ENCODE data around the gene RPL31. TPM values are rescaled to one million over a fixed set of nuclear protein-coding genes. Genes with fewer than 3 reads are reported as not detected.

The RPL31 gene
- total RNA-seq, 1 donor from 2014 or later, result 1,437 TPM

- DNase-seq (ENCODE audit: low read depth), result no peak
- TF ChIP-seq, protein P1, sequence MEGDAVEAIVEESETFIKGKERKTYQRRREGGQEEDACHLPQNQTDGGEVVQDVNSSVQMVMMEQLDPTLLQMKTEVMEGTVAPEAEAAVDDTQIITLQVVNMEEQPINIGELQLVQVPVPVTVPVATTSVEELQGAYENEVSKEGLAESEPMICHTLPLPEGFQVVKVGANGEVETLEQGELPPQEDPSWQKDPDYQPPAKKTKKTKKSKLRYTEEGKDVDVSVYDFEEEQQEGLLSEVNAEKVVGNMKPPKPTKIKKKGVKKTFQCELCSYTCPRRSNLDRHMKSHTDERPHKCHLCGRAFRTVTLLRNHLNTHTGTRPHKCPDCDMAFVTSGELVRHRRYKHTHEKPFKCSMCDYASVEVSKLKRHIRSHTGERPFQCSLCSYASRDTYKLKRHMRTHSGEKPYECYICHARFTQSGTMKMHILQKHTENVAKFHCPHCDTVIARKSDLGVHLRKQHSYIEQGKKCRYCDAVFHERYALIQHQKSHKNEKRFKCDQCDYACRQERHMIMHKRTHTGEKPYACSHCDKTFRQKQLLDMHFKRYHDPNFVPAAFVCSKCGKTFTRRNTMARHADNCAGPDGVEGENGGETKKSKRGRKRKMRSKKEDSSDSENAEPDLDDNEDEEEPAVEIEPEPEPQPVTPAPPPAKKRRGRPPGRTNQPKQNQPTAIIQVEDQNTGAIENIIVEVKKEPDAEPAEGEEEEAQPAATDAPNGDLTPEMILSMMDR (conservative IDR thresholded peaks at IDR 0.05; ENCODE audit: low read depth, low read length), result peak; percentile 74
- no peak overlapping the region for H3K4me3 ChIP-seq (ENCODE audit: low read depth, low read length)
Measured at GRCh38 chr2:101038455-101039255, 36.6 kb downstream of the RPL31 start.

- TF ChIP-seq, protein P1 (conservative IDR thresholded peaks at IDR 0.05; ENCODE audit: low read depth, low read length), result no peak
- no peak for DNase-seq (ENCODE audit: low read depth)
- no peak overlapping the region for H3K4me3 ChIP-seq (ENCODE audit: low read depth, low read length)
Measured at GRCh38 chr2:101040072-101040471, 38.0 kb downstream of the RPL31 start.

DNA sequence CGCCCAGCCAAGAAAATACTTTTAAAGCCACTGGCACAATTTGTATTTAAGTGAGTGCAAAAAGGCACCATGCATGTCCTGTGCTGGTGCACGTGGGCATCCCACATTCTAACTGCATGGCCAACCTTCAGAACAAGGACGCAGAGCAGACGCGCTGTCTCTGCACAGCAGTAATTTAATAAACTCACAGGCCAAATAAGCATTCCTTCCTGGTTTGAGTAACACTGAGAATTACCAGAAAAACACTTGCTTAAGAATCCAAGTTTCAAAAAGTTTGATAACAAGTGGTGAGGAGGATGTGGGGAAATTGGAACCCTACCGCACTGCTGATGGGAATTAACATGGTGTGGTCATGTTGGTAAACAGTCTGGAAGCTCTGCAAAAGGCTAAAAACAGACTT is 38.7 kb downstream of the RPL31 start:
- H3K4me3 ChIP-seq (ENCODE audit: low read depth, low read length), result no peak overlapping the region
- TF ChIP-seq, protein P1 (conservative IDR thresholded peaks at IDR 0.05; ENCODE audit: low read depth, low read length), result no peak
- DNase-seq (ENCODE audit: low read depth), result no peak

DNA sequence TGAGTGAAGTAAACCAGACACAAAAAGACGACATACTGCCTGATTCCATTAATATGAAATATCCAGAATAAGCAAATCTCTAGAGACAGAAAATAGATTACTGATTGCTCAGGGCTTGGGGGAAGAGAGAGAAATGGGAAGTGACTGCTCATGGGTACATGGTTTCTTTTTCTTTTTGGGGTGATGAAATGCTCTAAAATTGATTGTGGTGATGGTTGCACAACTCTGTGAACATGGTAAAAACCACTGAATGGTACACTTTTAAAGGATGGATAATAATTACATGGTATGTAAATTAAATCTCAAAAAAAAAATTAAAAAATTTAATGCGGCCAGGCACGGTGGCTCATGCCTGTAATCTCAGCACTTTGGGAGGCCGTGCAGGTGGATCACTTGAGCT is 39.3 kb downstream of the RPL31 start:
- H3K4me3 ChIP-seq (ENCODE audit: low read depth, low read length), result no peak overlapping the region
- DNase-seq (ENCODE audit: low read depth), result no peak
- TF ChIP-seq, protein P1 (conservative IDR thresholded peaks at IDR 0.05; ENCODE audit: low read depth, low read length), result no peak

GRCh38 chr2:101045330-101045729 is 43.2 kb downstream of the RPL31 start:
- DNase-seq (ENCODE audit: low read depth), result no peak
- TF ChIP-seq, protein P1 (conservative IDR thresholded peaks at IDR 0.05; ENCODE audit: low read depth, low read length), result no peak
- no peak overlapping the region for H3K4me3 ChIP-seq (ENCODE audit: low read depth, low read length)

DNA sequence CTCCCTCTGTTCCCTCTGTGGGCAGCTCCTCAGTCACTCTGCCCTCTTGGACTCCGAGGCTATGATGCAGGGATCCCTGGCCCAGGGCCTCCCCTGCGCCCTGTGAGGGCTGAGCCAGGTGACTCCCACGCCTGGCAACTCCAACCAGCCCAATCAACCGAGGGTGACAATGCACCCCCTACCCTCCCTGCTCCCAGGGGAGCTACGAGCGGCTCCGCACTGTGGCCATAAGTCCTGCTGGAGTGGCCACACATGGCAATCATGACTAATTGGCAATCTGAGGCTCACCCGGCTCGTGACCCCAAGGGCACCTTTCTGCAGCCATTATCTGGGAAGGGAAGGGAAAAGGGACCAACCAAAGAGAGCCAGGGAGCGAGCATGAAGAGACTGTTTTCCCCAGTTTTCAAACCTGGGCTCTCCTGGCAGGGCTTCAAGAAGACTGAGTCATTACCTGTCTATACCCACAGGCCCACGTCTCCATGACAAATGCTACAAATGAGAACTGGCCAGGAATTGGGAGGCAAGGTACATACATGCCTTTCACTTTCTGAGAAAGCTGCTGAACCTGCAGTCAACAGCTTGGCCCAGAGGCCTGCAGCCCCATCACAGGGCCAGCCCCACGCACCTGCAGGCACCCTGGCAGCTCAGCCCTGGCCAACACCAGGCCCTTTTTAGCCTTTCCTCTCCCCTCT is 45.1 kb downstream of the RPL31 start:
- TF ChIP-seq, protein P1 (conservative IDR thresholded peaks at IDR 0.05; ENCODE audit: low read depth, low read length), result no peak
- no peak overlapping the region for H3K4me3 ChIP-seq (ENCODE audit: low read depth, low read length)
- no peak for DNase-seq (ENCODE audit: low read depth)

All from epithelial cell of proximal tubule (primary cell).